ENCODE measurements around the gene C10orf120. TPM values are rescaled to one million over a fixed set of nuclear protein-coding genes. Genes with fewer than 3 reads are reported as not detected.

C10orf120 gene
- total and polyA plus RNA-seq, 5 donors: not detected

DNA sequence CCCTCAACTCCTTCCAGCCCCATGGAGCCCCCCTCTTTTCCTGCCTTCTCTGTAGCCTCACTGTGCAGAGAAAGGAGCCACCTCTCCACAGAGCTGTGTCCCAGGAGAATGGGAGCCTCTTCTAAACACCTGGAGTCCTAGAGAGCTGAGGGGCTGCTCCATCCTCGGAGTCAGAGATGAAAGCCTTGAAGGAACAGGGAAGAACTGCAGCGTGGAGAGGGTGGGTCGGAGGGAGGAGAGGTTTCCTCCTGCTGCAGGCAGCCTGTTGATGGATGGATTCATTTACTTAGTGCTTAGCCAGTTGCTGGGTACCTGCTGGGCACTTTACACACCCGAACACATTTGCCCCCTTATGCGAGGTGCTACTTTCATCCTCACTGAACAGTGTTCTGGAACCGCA lies 39.0 kb downstream of the C10orf120 start:
- 87% methylated on average over 6 of the region's 6 CpGs for WGBS
- Histone ChIP-seq H3K27ac (ENCODE audit: low read length) (no peak overlapping the region), H3K27me3 (ENCODE audit: control insufficient read depth, insufficient read depth) (no peaks in the 10 kb centered on the region), H3K4me1 (ENCODE audit: control insufficient read depth, insufficient read depth, low read length) (no peaks in the 10 kb centered on the region), H3K4me3 (ENCODE audit: low read length) (no peak overlapping the region), H3K9me3 (ENCODE audit: control insufficient read depth, low read length) (no peaks in the 10 kb centered on the region)
- no peak for ATAC-seq
- intact Hi-C loops (cut with DNase I): no loop called here
- no peak for DNase-seq

DNA sequence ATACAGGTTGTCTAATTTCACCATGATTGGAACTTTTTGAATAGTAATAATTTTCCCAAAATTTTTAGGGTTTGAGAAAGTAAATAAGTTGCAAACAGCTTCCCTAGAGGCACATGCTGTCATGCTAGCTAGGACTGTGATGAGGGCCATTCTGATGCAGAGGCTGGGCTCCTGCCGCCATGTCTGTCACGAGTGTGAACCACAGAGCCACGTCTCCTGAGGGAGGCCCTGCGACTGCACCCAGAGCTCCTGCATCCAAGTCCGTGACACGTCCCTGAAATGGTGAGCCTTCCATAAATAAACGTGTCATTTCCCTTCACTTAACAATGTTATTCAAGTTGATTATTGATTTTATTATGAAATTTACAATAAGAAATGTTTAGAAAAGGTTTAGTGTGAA lies 40.0 kb downstream of the C10orf120 start:
- no peaks in the 10 kb centered on the region for H3K4me1 ChIP-seq (ENCODE audit: control insufficient read depth, insufficient read depth, low read length)
- WGBS: 85% methylated on average over 7 of the region's 7 CpGs
- intact Hi-C loops (cut with DNase I): no loop called here
- no peaks in the 10 kb centered on the region for H3K9me3 ChIP-seq (ENCODE audit: control insufficient read depth, low read length)
- no peak for DNase-seq
- no peak for ATAC-seq
- no peaks in the 10 kb centered on the region for H3K27me3 ChIP-seq (ENCODE audit: control insufficient read depth, insufficient read depth)
- no peak overlapping the region for H3K4me3 ChIP-seq (ENCODE audit: low read length)
- no peak overlapping the region for H3K27ac ChIP-seq (ENCODE audit: low read length)

DNA sequence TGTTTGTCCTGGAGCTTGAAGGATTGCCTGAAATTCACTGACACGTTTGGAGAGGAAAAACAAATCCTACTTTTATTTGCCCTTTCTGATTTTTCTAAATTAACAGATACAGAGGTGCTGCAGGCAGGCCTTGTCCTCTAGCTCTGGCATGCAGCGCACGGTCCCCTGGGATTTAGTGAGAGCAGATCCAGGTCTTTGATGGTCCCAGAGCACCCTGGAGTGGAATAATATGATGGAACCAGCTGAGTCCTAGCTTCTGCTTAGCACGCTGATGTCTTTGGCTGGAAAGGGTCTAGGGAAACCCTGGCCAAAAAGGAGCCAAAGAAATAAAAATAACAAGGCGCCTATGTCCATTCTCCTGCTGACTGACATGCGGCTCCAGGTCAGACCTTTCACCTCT lies 40.5 kb downstream of the C10orf120 start:
- Histone ChIP-seq H3K27me3 (ENCODE audit: control insufficient read depth, insufficient read depth) (no peaks in the 10 kb centered on the region), H3K4me1 (ENCODE audit: control insufficient read depth, insufficient read depth, low read length) (no peaks in the 10 kb centered on the region), H3K4me3 (ENCODE audit: low read length) (no peak overlapping the region), H3K9me3 (ENCODE audit: control insufficient read depth, low read length) (no peaks in the 10 kb centered on the region), H3K27ac (ENCODE audit: low read length) (no peak overlapping the region)
- intact Hi-C loops (cut with DNase I): no loop called here
- 80% methylated on average over 6 of the region's 6 CpGs for WGBS
- DNase-seq (no peak), ATAC-seq (no peak)

DNA sequence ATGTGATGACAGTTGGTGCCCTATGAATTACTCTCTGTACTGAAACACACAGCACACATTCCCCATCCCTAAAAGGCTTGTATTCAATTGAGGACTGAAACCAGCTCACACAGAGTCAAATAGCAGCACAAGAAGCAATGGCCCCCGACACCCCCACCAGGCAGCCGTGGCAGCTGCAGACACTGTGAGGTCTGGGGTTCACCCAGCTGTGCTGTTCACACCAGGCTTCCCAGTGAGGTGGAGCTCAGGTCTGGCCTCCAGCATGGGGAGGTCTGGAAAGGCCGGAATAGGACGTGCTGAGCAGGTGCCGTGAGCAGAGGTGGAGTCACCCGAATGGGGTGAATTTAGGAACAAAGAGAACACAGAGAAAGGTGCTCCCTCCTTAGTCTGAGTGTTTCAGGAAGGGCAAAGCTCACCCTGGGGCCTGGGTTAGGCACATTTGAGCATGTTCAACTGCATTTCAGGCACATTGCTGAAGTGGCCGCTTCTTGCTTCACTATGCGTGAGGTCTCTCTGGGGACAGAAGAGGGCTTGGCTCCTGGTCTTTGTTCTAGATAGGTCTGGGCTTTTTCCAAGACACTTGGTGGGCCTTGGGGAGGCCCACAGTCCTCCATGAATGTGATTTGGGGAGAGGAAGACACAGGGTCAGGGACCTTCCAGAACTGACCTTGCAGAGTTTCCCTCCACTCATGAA lies 41.1 kb downstream of the C10orf120 start:
- no peaks in the 10 kb centered on the region for H3K9me3 ChIP-seq (ENCODE audit: control insufficient read depth, low read length)
- ATAC-seq (no peak), DNase-seq (no peak)
- WGBS: 80% methylated on average over 8 of the region's 8 CpGs
- no peak overlapping the region for H3K27ac ChIP-seq (ENCODE audit: low read length)
- intact Hi-C loops (cut with DNase I): no loop called here
- H3K4me1 ChIP-seq (ENCODE audit: control insufficient read depth, insufficient read depth, low read length): no peaks in the 10 kb centered on the region
- no peak overlapping the region for H3K4me3 ChIP-seq (ENCODE audit: low read length)
- H3K27me3 ChIP-seq (ENCODE audit: control insufficient read depth, insufficient read depth): no peaks in the 10 kb centered on the region

DNA sequence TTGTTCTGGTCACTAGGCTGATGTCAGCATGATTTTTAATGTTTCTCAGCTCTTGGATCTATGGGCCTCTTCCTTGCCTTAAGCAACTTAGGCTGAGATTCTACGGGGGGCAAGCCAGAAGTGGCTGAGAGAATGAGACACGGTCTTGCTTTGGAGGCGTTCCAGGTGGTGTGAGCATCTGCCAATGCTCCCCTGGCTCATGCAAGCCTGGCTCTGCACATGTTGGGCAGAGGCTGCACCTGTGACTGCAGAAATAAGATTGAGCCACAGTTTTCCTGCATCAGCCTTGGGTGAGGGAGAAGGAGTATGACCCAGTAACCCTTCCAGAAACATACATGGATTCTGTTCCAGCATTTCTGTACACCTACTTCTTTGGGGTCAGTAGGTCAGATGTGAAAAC lies 41.9 kb downstream of the C10orf120 start:
- DNase-seq: no peak
- no peak overlapping the region for H3K4me3 ChIP-seq (ENCODE audit: low read length)
- intact Hi-C loops (cut with DNase I): no loop called here
- 52% methylated on average over 3 of the region's 3 CpGs for WGBS
- no peaks in the 10 kb centered on the region for H3K27me3 ChIP-seq (ENCODE audit: control insufficient read depth, insufficient read depth)
- H3K9me3 ChIP-seq (ENCODE audit: control insufficient read depth, low read length): no peaks in the 10 kb centered on the region
- H3K4me1 ChIP-seq (ENCODE audit: control insufficient read depth, insufficient read depth, low read length): no peaks in the 10 kb centered on the region
- ATAC-seq: no peak
- H3K27ac ChIP-seq (ENCODE audit: low read length): no peak overlapping the region

DNA sequence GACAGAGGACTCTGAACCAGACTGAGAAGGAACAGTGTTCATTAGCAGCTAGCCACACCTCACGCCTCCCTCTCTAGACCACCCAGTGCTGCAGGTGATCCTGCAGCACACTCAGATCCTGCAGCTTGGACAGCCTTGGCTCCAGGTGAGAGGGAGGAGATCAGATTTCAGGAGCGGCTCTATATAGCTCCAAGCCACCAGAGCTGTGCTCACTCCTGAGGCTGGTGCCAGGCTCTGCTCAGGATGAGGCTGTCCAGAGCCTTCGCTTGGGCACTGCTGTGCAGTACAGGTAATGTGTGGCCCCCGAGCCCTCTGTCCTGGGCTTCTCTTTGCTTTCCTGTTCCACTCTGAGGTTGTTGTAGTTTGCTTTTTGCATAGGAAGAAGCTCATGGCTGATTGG lies 42.4 kb downstream of the C10orf120 start:
- H3K9me3 ChIP-seq (ENCODE audit: control insufficient read depth, low read length): no peaks in the 10 kb centered on the region
- H3K4me3 ChIP-seq (ENCODE audit: low read length): no peak overlapping the region
- no peaks in the 10 kb centered on the region for H3K4me1 ChIP-seq (ENCODE audit: control insufficient read depth, insufficient read depth, low read length)
- WGBS: 83% methylated on average over 4 of the region's 4 CpGs
- no peak for ATAC-seq
- H3K27me3 ChIP-seq (ENCODE audit: control insufficient read depth, insufficient read depth): no peaks in the 10 kb centered on the region
- intact Hi-C loops (cut with DNase I): no loop called here
- DNase-seq: no peak
- no peak overlapping the region for H3K27ac ChIP-seq (ENCODE audit: low read length)

DNA sequence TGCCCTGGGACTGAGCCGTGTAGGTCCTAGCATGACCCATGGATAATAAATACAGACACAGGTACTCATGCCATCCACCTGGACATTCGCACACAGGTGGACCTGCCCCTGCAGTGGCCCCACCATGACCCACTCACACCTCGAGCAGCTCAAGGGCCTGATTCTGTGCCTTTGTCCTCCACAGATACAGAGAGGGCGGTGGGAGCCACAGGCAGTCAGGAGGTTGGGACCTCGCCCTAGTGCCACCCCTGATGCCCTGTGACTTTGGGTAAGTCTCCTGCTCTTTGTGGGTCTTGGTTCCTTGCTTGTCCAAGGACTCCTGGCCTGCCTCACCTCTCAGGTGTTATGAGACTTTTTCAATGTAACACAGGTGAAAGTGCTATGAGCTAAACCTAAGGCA lies 42.9 kb downstream of the C10orf120 start:
- ATAC-seq: no peak
- no peaks in the 10 kb centered on the region for H3K9me3 ChIP-seq (ENCODE audit: control insufficient read depth, low read length)
- no peak overlapping the region for H3K27ac ChIP-seq (ENCODE audit: low read length)
- no peaks in the 10 kb centered on the region for H3K4me1 ChIP-seq (ENCODE audit: control insufficient read depth, insufficient read depth, low read length)
- intact Hi-C loops (cut with DNase I): no loop called here
- no peak for DNase-seq
- H3K27me3 ChIP-seq (ENCODE audit: control insufficient read depth, insufficient read depth): no peaks in the 10 kb centered on the region
- H3K4me3 ChIP-seq (ENCODE audit: low read length): no peak overlapping the region
- 87% methylated on average over 5 of the region's 5 CpGs for WGBS

DNA sequence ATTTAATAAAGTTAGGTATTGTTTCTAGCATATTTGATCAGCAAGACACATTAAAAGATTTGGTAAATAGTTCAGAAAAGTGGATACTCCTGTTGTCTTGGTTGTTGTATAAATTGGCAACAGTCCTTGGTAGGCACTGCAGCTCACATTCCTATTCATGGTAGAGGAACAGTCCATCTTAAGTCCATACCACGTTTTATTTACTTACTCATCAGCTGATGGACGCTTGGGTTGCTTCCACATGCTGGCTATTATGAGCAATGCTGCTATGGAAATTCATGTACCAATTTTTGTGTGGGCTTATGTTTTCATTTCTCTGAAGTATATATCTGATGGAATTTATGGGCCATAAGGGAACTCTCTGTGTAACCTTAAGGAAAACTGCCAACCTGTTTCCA lies 43.3 kb downstream of the C10orf120 start:
- H3K4me3 ChIP-seq (ENCODE audit: low read length): no peak overlapping the region
- no peaks in the 10 kb centered on the region for H3K27me3 ChIP-seq (ENCODE audit: control insufficient read depth, insufficient read depth)
- intact Hi-C loops (cut with DNase I): no loop called here
- no peak overlapping the region for H3K27ac ChIP-seq (ENCODE audit: low read length)
- WGBS: 72% methylated on average over 2 of the region's 2 CpGs
- no peaks in the 10 kb centered on the region for H3K4me1 ChIP-seq (ENCODE audit: control insufficient read depth, insufficient read depth, low read length)
- H3K9me3 ChIP-seq (ENCODE audit: control insufficient read depth, low read length): no peaks in the 10 kb centered on the region
- DNase-seq: no peak
- ATAC-seq: no peak

DNA sequence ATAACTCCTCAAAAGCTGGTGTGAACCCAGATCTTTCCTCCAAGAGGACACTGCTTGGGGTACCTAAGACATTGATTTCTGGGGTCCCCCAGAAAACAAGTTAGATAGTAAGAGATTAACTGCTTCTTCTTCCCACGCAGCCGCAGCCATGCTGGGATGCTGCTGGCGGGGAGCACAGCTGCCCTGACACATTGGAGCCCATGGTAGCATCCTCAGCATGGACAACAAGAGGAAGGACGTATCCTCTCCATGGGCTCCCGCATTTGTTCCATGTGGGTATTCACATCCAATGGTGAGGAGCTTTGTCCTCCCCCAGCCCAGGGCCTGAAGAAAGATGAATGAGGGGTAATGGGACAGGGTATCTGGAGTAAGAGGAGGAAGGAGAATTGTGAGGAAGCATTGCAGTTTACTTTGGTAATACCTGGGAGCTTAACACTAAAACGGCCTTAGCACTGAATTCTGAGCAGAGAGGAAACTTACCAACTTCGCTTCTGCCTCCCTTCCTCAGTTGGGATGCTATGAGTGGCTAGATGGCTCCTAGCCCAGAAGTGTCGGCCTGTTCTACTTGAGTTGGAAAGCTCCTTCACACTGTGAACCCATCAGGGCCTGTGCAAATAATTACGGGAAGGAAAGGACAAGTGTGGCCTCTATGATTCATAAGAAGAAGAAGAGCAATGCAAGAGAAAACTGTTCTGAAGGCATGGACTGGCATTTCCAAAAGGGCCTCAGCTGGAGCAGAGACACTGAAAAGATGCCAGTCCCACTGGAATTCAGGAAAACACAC lies 43.9 kb downstream of the C10orf120 start:
- H3K27me3 ChIP-seq (ENCODE audit: control insufficient read depth, insufficient read depth): no peaks in the 10 kb centered on the region
- no peaks in the 10 kb centered on the region for H3K9me3 ChIP-seq (ENCODE audit: control insufficient read depth, low read length)
- H3K4me3 ChIP-seq (ENCODE audit: low read length): no peak overlapping the region
- intact Hi-C loops (cut with DNase I): no loop called here
- 78% methylated on average over 9 of the region's 9 CpGs for WGBS
- ATAC-seq (peak in 1 of 2 donors; percentile 28), DNase-seq (peak in 1 of 3 donors; percentile 67)
- H3K4me1 ChIP-seq (ENCODE audit: control insufficient read depth, insufficient read depth, low read length): no peaks in the 10 kb centered on the region
- H3K27ac ChIP-seq (ENCODE audit: low read length): no peak overlapping the region

DNA sequence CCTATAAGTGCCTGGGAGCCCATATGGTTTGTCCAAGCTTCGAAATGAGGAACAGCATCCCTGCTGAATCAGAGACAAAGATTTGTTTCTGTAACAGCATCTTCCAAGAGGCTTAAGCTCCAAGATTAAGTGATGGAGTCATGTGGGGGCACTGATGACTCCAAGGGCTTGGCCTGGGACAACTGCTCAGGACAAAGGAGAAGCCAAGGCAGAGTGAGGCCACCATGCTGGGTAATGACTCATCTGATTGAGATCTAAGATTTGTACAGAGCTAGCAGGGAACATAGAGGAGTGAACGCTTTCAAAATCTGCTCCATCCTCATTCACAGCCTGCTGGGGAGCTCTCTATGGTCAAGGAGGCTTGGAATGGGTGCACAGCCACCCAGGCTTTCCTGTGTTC lies 49.3 kb downstream of the C10orf120 start:
- Histone ChIP-seq H3K27ac (ENCODE audit: low read length) (no peak overlapping the region), H3K9me3 (ENCODE audit: control insufficient read depth, low read length) (no peaks in the 10 kb centered on the region), H3K4me3 (ENCODE audit: low read length) (no peak overlapping the region), H3K4me1 (ENCODE audit: control insufficient read depth, insufficient read depth, low read length) (no peaks in the 10 kb centered on the region), H3K27me3 (ENCODE audit: control insufficient read depth, insufficient read depth) (no peaks in the 10 kb centered on the region)
- 81% methylated on average over 2 of the region's 2 CpGs for WGBS
- DNase-seq (no peak), ATAC-seq (no peak)
- intact Hi-C loops (cut with DNase I): loop anchor here in 1 of 4 donors (5.0 kb wide), 1 partner anchor 52 kb away; no protein-coding TSS in a partner anchor

DNA sequence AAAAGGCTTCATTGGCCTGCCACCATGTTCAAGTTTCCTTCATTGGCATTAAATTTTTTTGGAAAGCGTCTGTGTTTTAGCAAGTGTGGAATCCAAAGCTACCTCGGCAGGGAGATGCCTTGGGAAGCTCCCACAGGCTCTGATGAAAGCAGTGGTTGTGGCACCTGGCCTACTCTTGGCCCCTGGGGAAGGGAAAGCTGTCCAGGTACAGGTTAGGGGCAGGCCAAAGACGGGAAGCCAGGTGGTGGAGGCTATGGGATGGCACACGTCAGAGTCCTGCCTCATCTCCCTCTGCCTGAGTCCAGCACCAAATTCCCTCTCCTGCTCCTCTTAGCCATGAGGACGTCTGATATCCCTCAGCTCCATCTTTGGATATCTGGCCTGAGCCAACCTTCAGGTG lies 49.7 kb downstream of the C10orf120 start:
- Histone ChIP-seq H3K27me3 (ENCODE audit: control insufficient read depth, insufficient read depth) (no peaks in the 10 kb centered on the region), H3K4me3 (ENCODE audit: low read length) (no peak overlapping the region), H3K27ac (ENCODE audit: low read length) (no peak overlapping the region), H3K4me1 (ENCODE audit: control insufficient read depth, insufficient read depth, low read length) (no peaks in the 10 kb centered on the region), H3K9me3 (ENCODE audit: control insufficient read depth, low read length) (no peaks in the 10 kb centered on the region)
- no peak for DNase-seq
- WGBS: 77% methylated on average over 5 of the region's 5 CpGs
- intact Hi-C loops (cut with DNase I): loop anchor here (2.0 to 5.0 kb wide), 4 partner anchors 39 to 57 kb away; no protein-coding TSS in a partner anchor
- ATAC-seq: no peak
